HCT116 (cell line): ENCODE measurements around the gene TTC33. TPM values are rescaled to one million over a fixed set of nuclear protein-coding genes. Genes with fewer than 3 reads are reported as not detected.

Experiments
- ATAC-seq: fragments of 200-7000 bp; cut with Tn5 transposase; 2 replicates; pipeline ENCODE4 v1.9.1; 2020; ENCODE audit warnings: mild to moderate bottlenecking, moderate library complexity
- BruUV-seq: library from RNA; stranded (reverse); fragments of 400-500 nt; replicated peaks from 2 replicates; lab custom pipeline; 2021; lab: Mats Ljungman, UMichigan
- CTCF ChIA-PET: fragments of 300-600 bp; sonication (Branson Sonifier 250); formaldehyde crosslinking; loops from one replicate; lab custom pipeline; 2021; ENCODE audit warnings: antibody characterized with exemption; lab: Charles Lee
- POLR2A ChIA-PET: fragments of 300-600, 350-600 bp; sonication (Branson Sonifier 250); formaldehyde crosslinking; loops from one replicate; lab custom pipeline; 2021; ENCODE audit warnings: antibody characterized with exemption; lab: Charles Lee
- RAD21 ChIA-PET, 2 experiments: fragments of 300-600 bp; sonication (Branson Sonifier 250); formaldehyde crosslinking; loops; one replicate each; lab custom pipeline; 2023; ENCODE audit warnings: low total read pairs in 2 of 2; ENCODE audit not compliant: uncharacterized antibody in 2 of 2, unreplicated experiment in 2 of 2, low non-redundant PET in 1 of 2; lab: Charles Lee
- DNase-seq: peaks from one replicate; pipeline ENCODE4 v3.0.0-alpha.2; 2010; ENCODE audit warnings: low read depth, low spot score
- H2AFZ ChIP-seq: fragments of 200-600 bp; shearing (Covaris generic), sonication (generic); 2 replicates; pipeline ENCODE4 v1.6.1; 2017; ENCODE audit warnings: low read depth, mixed run types, mixed read lengths, antibody characterized with exemption, low read length; ENCODE audit not compliant: poor library complexity, severe bottlenecking
- H3K27ac ChIP-seq: 2 replicates; pipeline ENCODE4 v1.5.1; 2012; ENCODE audit warnings: low read depth, low read length
- H3K27me3 ChIP-seq: fragments of 200-600 bp; sonication (generic); 2 replicates; pipeline ENCODE4 v1.6.1; 2016; ENCODE audit warnings: mixed run types, low read length, mixed read lengths; ENCODE audit not compliant: insufficient read depth
- H3K36me3 ChIP-seq, 2 experiments: fragments of 200-500 bp in 1 of 2; fragments of 200-600 bp in 1 of 2; sonication (Bioruptor generic) in 1 of 2; sonication (generic) in 1 of 2; 2 replicates each; pipeline versions ENCODE4 v1.5.1 to v1.6.1; 2014 to 2016; ENCODE audit warnings: low read length in 2 of 2, inconsistent platforms in 1 of 2, mixed read lengths in 1 of 2, mixed run types in 1 of 2; ENCODE audit not compliant: insufficient read depth in 2 of 2, control insufficient read depth in 1 of 2
- H3K4me1 ChIP-seq, 2 experiments: fragments of 200-600 bp in 1 of 2; sonication (generic) in 1 of 2; 2 replicates each; pipeline versions ENCODE4 v1.5.1 to v1.6.1; 2012 to 2017; ENCODE audit warnings: low read length in 2 of 2, inconsistent platforms in 1 of 2, mild to moderate bottlenecking in 1 of 2, mixed read lengths in 1 of 2, mixed run types in 1 of 2, moderate library complexity in 1 of 2; ENCODE audit not compliant: insufficient read depth in 2 of 2, control insufficient read depth in 1 of 2
- H3K4me2 ChIP-seq: fragments of 200-600 bp; sonication (generic); 2 replicates; pipeline ENCODE4 v1.6.1; 2017; ENCODE audit warnings: mixed run types, low read length, mixed read lengths
- H3K4me3 ChIP-seq, 2 experiments: fragments of 200-600 bp in 1 of 2; sonication (generic) in 1 of 2; replicated peaks in 1 of 2; 2 replicates each; pipeline ENCODE4 v1.5.1; 2011 to 2016; ENCODE audit warnings: low read length in 2 of 2, control low read depth in 1 of 2, low read depth in 1 of 2, mild to moderate bottlenecking in 1 of 2, mixed read lengths in 1 of 2, mixed run types in 1 of 2
- H3K79me2 ChIP-seq: fragments of 200-600 bp; sonication (generic); 2 replicates; pipeline ENCODE4 v1.6.1; 2017; ENCODE audit warnings: mild to moderate bottlenecking, mixed run types, low read length, moderate library complexity, mixed read lengths; ENCODE audit not compliant: insufficient read depth
- H3K9ac ChIP-seq: fragments of 200-600 bp; sonication (generic); 2 replicates; pipeline ENCODE4 v1.6.1; 2016; ENCODE audit warnings: low read length, mixed read lengths
- H3K9me2 ChIP-seq: fragments of 200-600 bp; sonication (generic), shearing (Covaris generic); 2 replicates; pipeline ENCODE4 v1.6.1; 2017; ENCODE audit warnings: mixed run types, mild to moderate bottlenecking, moderate library complexity; ENCODE audit not compliant: insufficient read depth
- H3K9me3 ChIP-seq, 2 experiments: fragments of 200-500 bp in 1 of 2; fragments of 200-600 bp in 1 of 2; sonication (Bioruptor generic) in 1 of 2; sonication (generic) in 1 of 2; 2 replicates each; pipeline ENCODE4 v1.6.1; 2014 to 2017; ENCODE audit warnings: low read length in 2 of 2, mixed read lengths in 2 of 2, inconsistent platforms in 1 of 2, low read depth in 1 of 2, mild to moderate bottlenecking in 1 of 2, mixed run types in 1 of 2, moderate library complexity in 1 of 2; ENCODE audit not compliant: control insufficient read depth in 1 of 2, insufficient read depth in 1 of 2
- H4K20me1 ChIP-seq: fragments of 200-600 bp; sonication (generic), shearing (Covaris generic); 2 replicates; pipeline ENCODE4 v1.6.1; 2017; ENCODE audit warnings: mixed run types, mild to moderate bottlenecking, moderate library complexity; ENCODE audit not compliant: insufficient read depth
- CBX3 ChIP-seq: IDR thresholded peaks from 2 replicates; pipeline ENCODE4 v1.6.1; 2012; ENCODE audit warnings: low read depth
- CEBPB ChIP-seq: IDR thresholded peaks from 2 replicates; pipeline ENCODE4 v1.6.1; 2012; ENCODE audit warnings: low read depth
- CTCF ChIP-seq, 3 experiments: fragments of 200-600 bp in 1 of 3; sonication (generic) in 1 of 3; IDR thresholded peaks in 2 of 3; conservative IDR thresholded peaks in 1 of 3; 2 replicates each; pipeline ENCODE4 v1.5.1; 2012 to 2017; ENCODE audit warnings: low read depth in 2 of 3, low read length in 2 of 3, antibody characterized with exemption in 1 of 3, borderline replicate concordance in 1 of 3, control low read depth in 1 of 3, mild to moderate bottlenecking in 1 of 3, mixed read lengths in 1 of 3, mixed run types in 1 of 3, moderate library complexity in 1 of 3; ENCODE audit not compliant: insufficient read depth in 1 of 3
- FOSL1 ChIP-seq: IDR thresholded peaks from 2 replicates; pipeline ENCODE4 v1.6.1; 2012; ENCODE audit warnings: low read depth
- POLR2A ChIP-seq: IDR thresholded peaks from 2 replicates; pipeline ENCODE4 v1.7.0; 2011; ENCODE audit warnings: borderline replicate concordance; ENCODE audit not compliant: insufficient read depth, insufficient read length; ENCODE audit errors: extremely low read depth
- SIN3A ChIP-seq: IDR thresholded peaks from 2 replicates; pipeline ENCODE4 v1.6.1; 2012; ENCODE audit warnings: low read depth
- SP1 ChIP-seq: IDR thresholded peaks from 2 replicates; pipeline ENCODE4 v1.6.1; 2012; ENCODE audit warnings: low read depth
- SRF ChIP-seq: IDR thresholded peaks from 2 replicates; pipeline ENCODE4 v1.6.1; 2012; ENCODE audit warnings: low read depth
- intact Hi-C: fragments of 100-400 bp; cut with micrococcal nuclease; formaldehyde crosslinking; loops from 2 replicates; pipeline ENCODE4 v1.10.0; 2022
- total RNA-seq: library from RNA; stranded (reverse); gene quantifications from one replicate; pipeline ENCODE4 v1.2.1, GENCODE V29; 2021; ENCODE audit not compliant: unreplicated experiment
- TF ChIP-seq, protein P1 (sequence below): IDR thresholded peaks from 2 replicates; pipeline ENCODE4 v1.6.1; 2012
- TF ChIP-seq, protein P2 (sequence below): IDR thresholded peaks from 2 replicates; pipeline ENCODE4 v1.6.1; 2011; ENCODE audit warnings: mild to moderate bottlenecking, low read length, moderate library complexity; ENCODE audit not compliant: insufficient replicate concordance; ENCODE audit errors: extremely low read depth

TTC33 gene
- total RNA-seq, 1 experiment from 2014 or later: 14.5 TPM

DNA sequence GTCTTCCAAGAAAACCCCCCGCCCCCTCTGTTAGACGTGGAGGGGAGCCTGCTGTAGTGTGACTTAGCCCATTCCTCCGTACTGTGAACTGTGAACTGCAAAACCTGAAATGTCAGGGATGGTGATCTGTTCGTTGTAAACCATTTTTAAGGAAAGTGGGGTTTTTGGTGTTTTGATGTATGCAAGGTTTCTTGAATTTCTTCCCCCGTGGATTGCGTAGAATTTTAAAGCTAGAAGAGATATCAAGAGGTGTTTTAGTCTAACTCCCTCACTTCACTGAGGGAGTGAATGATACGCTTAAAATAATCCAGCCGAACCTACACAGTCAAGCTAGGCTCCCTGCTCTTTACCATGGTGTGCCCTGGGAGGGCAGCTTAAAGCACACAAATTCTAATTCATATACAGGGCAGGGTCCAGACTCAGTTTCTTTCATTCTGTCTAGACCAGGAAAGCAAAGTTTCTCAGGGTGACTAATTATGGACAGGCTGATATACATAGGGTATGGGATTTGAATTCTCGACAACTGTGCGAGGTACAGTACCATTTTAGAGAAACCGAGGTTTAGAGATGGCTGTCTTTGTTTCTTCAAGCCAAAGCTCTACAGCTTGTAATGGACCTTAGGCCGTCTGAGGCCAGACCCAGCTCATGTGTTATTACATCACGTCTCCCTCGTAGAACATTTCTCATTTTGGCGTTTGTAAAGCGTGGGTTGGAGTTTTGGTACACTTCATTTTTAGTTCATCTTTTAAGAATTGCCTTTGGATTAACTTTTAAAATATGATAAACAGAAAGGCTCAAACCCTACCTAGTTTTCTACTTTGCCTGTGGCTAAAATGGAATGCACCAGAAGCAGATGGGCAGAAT, 73.4 kb downstream of the TTC33 start:
- H3K4me2 ChIP-seq: no peak overlapping the region
- no peak overlapping the region for H3K27ac ChIP-seq
- TF ChIP-seq POLR2A (no peak), CEBPB (no peak), SRF (no peak), SIN3A (no peak), SP1 (no peak), FOSL1 (no peak), CBX3 (no peak)
- no peaks in the 10 kb centered on the region for H3K27me3 ChIP-seq
- no peak overlapping the region for H2AFZ ChIP-seq
- peaks cover 10 to 24% of the 10 kb centered on the region in 2 experiments for H3K4me1 ChIP-seq
- intact Hi-C loops: no loop called here
- ChIA-PET POLR2A (no interaction called here), CTCF (no interaction called here), RAD21 (no interaction called here)
- H3K36me3 ChIP-seq: no peaks in the 10 kb centered on the region
- DNase-seq (no peak), ATAC-seq (no peak)
- H3K4me3 ChIP-seq: no peak overlapping the region
- H4K20me1 ChIP-seq: no peaks in the 10 kb centered on the region
- no peak overlapping the region for H3K9ac ChIP-seq
- H3K9me2 ChIP-seq: no peaks in the 10 kb centered on the region
- no peaks in the 10 kb centered on the region for H3K79me2 ChIP-seq
- H3K9me3 ChIP-seq: no peaks in the 10 kb centered on the region
- no TSS peak for BruUV-seq

GRCh38 chr5:40681363-40682153, 74.2 kb downstream of the TTC33 start:
- ChIA-PET RAD21 (no interaction called here), CTCF (no interaction called here)
- DNase-seq: no peak

More at GRCh38 chr5:40681363-40682153, 74.2 kb downstream of the TTC33 start:
- Histone ChIP-seq H2AFZ (no peak overlapping the region), H3K27me3 (no peaks in the 10 kb centered on the region), H3K4me3 (no peak overlapping the region), H3K27ac (no peak overlapping the region), H3K79me2 (no peaks in the 10 kb centered on the region), H4K20me1 (no peaks in the 10 kb centered on the region), H3K9me2 (no peaks in the 10 kb centered on the region), H3K9me3 (no peaks in the 10 kb centered on the region), H3K4me1 (peaks cover 19 to 32% of the 10 kb centered on the region in 2 experiments), H3K36me3 (no peaks in the 10 kb centered on the region), H3K4me2 (no peak overlapping the region), H3K9ac (no peak overlapping the region)
- TF ChIP-seq CTCF (IDR thresholded peaks at IDR 0.05 in 2 of 3, conservative IDR thresholded peaks at IDR 0.05 in 1 of 3; ENCODE audit: borderline replicate concordance in 1 of 3, insufficient read depth in 1 of 3, low read depth in 2 of 3, low read length in 2 of 3) (no peak), SP1 (no peak), SRF (no peak)
- TF ChIP-seq, protein P1, sequence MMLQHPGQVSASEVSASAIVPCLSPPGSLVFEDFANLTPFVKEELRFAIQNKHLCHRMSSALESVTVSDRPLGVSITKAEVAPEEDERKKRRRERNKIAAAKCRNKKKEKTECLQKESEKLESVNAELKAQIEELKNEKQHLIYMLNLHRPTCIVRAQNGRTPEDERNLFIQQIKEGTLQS: no peak
- TF ChIP-seq, protein P2, sequence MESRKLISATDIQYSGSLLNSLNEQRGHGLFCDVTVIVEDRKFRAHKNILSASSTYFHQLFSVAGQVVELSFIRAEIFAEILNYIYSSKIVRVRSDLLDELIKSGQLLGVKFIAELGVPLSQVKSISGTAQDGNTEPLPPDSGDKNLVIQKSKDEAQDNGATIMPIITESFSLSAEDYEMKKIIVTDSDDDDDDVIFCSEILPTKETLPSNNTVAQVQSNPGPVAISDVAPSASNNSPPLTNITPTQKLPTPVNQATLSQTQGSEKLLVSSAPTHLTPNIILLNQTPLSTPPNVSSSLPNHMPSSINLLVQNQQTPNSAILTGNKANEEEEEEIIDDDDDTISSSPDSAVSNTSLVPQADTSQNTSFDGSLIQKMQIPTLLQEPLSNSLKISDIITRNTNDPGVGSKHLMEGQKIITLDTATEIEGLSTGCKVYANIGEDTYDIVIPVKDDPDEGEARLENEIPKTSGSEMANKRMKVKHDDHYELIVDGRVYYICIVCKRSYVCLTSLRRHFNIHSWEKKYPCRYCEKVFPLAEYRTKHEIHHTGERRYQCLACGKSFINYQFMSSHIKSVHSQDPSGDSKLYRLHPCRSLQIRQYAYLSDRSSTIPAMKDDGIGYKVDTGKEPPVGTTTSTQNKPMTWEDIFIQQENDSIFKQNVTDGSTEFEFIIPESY: no peak
- POLR2A ChIA-PET: no interaction called here
- BruUV-seq: no TSS peak
- intact Hi-C loops: no loop called here
- ATAC-seq: no peak
